ENCODE results near the gene STK24. TPM values are rescaled to one million over a fixed set of nuclear protein-coding genes. Genes with fewer than 3 reads are reported as not detected.

The STK24 gene
- total and polyA plus RNA-seq, 2 of the 8 experiments (the other 6 are each of a cell fraction or from before 2014, with no cell fraction given), result 62.8 to 143 TPM

DNA sequence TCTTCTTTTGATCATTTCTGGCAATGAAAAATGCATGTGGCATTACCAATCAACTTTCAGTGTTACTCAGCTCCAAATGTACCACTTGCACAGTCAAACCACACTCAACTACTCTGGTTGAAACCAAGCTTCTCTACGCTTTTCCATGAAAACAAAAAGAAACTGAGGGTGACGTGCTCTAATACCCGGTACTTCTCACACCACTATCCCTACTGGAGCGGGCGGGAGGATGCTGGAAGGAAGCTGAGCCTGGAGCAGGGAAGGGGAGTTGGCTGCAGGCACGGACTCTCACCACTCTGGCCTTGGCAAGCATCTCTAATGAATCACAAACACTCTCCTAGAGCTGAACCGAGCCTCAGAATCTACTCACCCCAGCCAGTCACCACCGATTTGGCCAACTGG lies 48.2 kb downstream of the STK24 start:
- FAIRE-seq, result no peak
- DNase-seq (ENCODE audit: low read depth in 1 of 2, low spot score in 2 of 2), result no peak
- H4K91ac ChIP-seq (replicated peaks; ENCODE audit: insufficient read length, low read length), result no peak overlapping the region
- ChIA-PET CTCF (ENCODE audit: partially characterized antibody) (interaction anchor here (0.7 to 7.2 kb wide), 8 partner anchors 11 to 125 kb away, joined by 3 to 47 read pairs (median 4); no protein-coding TSS in a partner anchor), POLR2A (ENCODE audit: partially characterized antibody) (interaction anchor here (0.6 to 1.0 kb wide), 3 partner anchors 15 to 21 kb away, joined by 3 to 4 read pairs (median 3); no protein-coding TSS in a partner anchor)
- H4K5ac ChIP-seq (ENCODE audit: insufficient read length, low read depth, low read length), result no peak overlapping the region
- peaks cover 0 to 32% (median 15%) of the 10 kb centered on the region in 4 experiments; a peak in 6 of 7 replicates for H3K4me1 ChIP-seq (replicated peaks in 1 of 4; ENCODE audit: control insufficient read depth in 3 of 4, insufficient read depth in 4 of 4, low read length in 3 of 4)
- no peak overlapping the region; a peak in 1 of 7 replicates for H3K9ac ChIP-seq (replicated peaks in 1 of 4; ENCODE audit: extremely low read depth in 1 of 4, low read depth in 3 of 4, low read length in 3 of 4)
- no peak overlapping the region for H2BK12ac ChIP-seq (ENCODE audit: low read depth, low read length)
- no peak overlapping the region for H2BK15ac ChIP-seq (ENCODE audit: low read length)
- H3K14ac ChIP-seq (ENCODE audit: insufficient read length), result no peak overlapping the region
- no peak overlapping the region for H3K4ac ChIP-seq (replicated peaks; ENCODE audit: insufficient read length, low read depth, low read length)
- peaks cover 47% of the 10 kb centered on the region for H3K79me1 ChIP-seq (ENCODE audit: low read depth, low read length)
- no peak overlapping the region for H3K4me2 ChIP-seq (ENCODE audit: insufficient read depth in 1 of 2, low read depth in 2 of 2, low read length in 2 of 2)
- H2BK20ac ChIP-seq (ENCODE audit: low read length), result no peak overlapping the region
- no peaks in the 10 kb centered on the region for H3K27me3 ChIP-seq (replicated peaks in 1 of 4; ENCODE audit: control insufficient read depth in 3 of 4, extremely low read depth in 1 of 4, insufficient read depth in 3 of 4, low read length in 3 of 4)
- 90% methylated on average over 8 of the region's 8 CpGs; no CpG with 5 or more reads in 1 of the 2 experiments for WGBS, 2 experiments (ENCODE audit: extremely low coverage in 1 of 2, insufficient coverage in 1 of 2, insufficient read length in 1 of 2, insufficient replicate concordance in 2 of 2, low coverage in 1 of 2, low lambda C conversion rate in 2 of 2, missing lambda C conversion rate in 1 of 2)
- H3K56ac ChIP-seq (replicated peaks; ENCODE audit: insufficient read length, low read depth, low read length), result no peak overlapping the region
- H2BK5ac ChIP-seq (ENCODE audit: low read depth, low read length), result peak overlapping the region; percentile 60; the same call in 1 of the 2 replicates
- no peaks in the 10 kb centered on the region for H3K36me3 ChIP-seq (ENCODE audit: control insufficient read depth in 2 of 4, insufficient read depth in 4 of 4, low read length in 3 of 4)
- peaks cover 38 to 63% of the 10 kb centered on the region in 2 experiments for H4K20me1 ChIP-seq (replicated peaks in 1 of 2; ENCODE audit: control insufficient read depth in 1 of 2, insufficient read depth in 2 of 2, low read length in 2 of 2)
- no peak overlapping the region for H2BK120ac ChIP-seq (replicated peaks; ENCODE audit: low read depth, low read length)
- peak overlapping the region; percentile 77; the same call in 1 of the 2 replicates for H4K8ac ChIP-seq (ENCODE audit: extremely low read depth, insufficient read depth, low read length)
- no peak overlapping the region for H3K23ac ChIP-seq (ENCODE audit: insufficient read length)
- no peak overlapping the region for H3K27ac ChIP-seq (ENCODE audit: low read depth, low read length)
- no peak overlapping the region for H2AFZ ChIP-seq (ENCODE audit: low read length)
- H2AK5ac ChIP-seq (ENCODE audit: low read depth, low read length), result no peak overlapping the region
- no peaks in the 10 kb centered on the region; the same call in 1 of the 2 replicates for H3K23me2 ChIP-seq (ENCODE audit: low read depth, low read length)
- no peak overlapping the region for H3K4me3 ChIP-seq (ENCODE audit: extremely low read depth in 1 of 4, insufficient read depth in 2 of 4, low read depth in 3 of 4, low read length in 4 of 4)
- H3K9me3 ChIP-seq (ENCODE audit: insufficient read depth in 2 of 2, low read depth in 1 of 2, low read length in 1 of 2), result no peaks in the 10 kb centered on the region
- no peak overlapping the region for H3K18ac ChIP-seq (ENCODE audit: extremely low read depth, low read length)
- H3K79me2 ChIP-seq (ENCODE audit: control insufficient read depth in 1 of 2, insufficient read depth in 2 of 2, low read length in 2 of 2), result peaks cover 25 to 100% of the 10 kb centered on the region in 2 experiments
- TF ChIP-seq POU5F1 (IDR thresholded peaks at IDR 0.05; ENCODE audit: low read depth, low read length) (no peak), PHF8 (conservative IDR thresholded peaks at IDR 0.05; ENCODE audit: low read depth, low read length) (no peak), HDAC2 (IDR thresholded peaks at IDR 0.05; ENCODE audit: borderline replicate concordance in 1 of 2, low read depth in 2 of 2, low read length in 2 of 2) (no peak), EP300 (IDR thresholded peaks at IDR 0.05; ENCODE audit: borderline replicate concordance in 1 of 2, low read depth in 2 of 2, low read length in 2 of 2) (no peak), BACH1 (IDR thresholded peaks at IDR 0.05; ENCODE audit: low read length) (no peak), SP2 (IDR thresholded peaks at IDR 0.05; ENCODE audit: low read length) (no peak), SP4 (IDR thresholded peaks at IDR 0.05; ENCODE audit: low read length) (no peak)
- TF ChIP-seq, protein P1, sequence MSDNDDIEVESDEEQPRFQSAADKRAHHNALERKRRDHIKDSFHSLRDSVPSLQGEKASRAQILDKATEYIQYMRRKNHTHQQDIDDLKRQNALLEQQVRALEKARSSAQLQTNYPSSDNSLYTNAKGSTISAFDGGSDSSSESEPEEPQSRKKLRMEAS (IDR thresholded peaks at IDR 0.05), result no peak
